Activated CD4-positive, alpha-beta T cell treated with anti-CD3 and anti-CD28 coated beads, Interleukin-2, amount 10 ng/mL, durations not matched to agents 7 days and 5 days (primary cell): Measurements from ENCODE around the gene PSEN2. TPM values are rescaled to one million over a fixed set of nuclear protein-coding genes. Genes with fewer than 3 reads are reported as not detected.

Source experiments
- total RNA-seq, 2 experiments: library from RNA; stranded (reverse); gene quantifications; one replicate each; pipeline ENCODE4 v1.2.3, GENCODE V29; 2021

PSEN2 gene
- total RNA-seq, 2 experiments from 2014 or later: 2.0 to 2.9 TPM

Other genes starting within 250 kb of the PSEN2 start
- 10 to 100 TPM; 61.1 to 64.0 TPM for gene ITPKB, start 131.3 kb upstream of the PSEN2 start, total RNA-seq
- 10 to 100 TPM; 22.6 to 25.5 TPM for gene COQ8A, start 69.7 kb downstream of the PSEN2 start, total RNA-seq